ENCODE data around the gene NODAL. TPM values are rescaled to one million over a fixed set of nuclear protein-coding genes. Genes with fewer than 3 reads are reported as not detected.

The NODAL gene
- total and polyA plus RNA-seq, 2 of the 4 experiments (the other 2 are of a cell fraction) = not detected

DNA sequence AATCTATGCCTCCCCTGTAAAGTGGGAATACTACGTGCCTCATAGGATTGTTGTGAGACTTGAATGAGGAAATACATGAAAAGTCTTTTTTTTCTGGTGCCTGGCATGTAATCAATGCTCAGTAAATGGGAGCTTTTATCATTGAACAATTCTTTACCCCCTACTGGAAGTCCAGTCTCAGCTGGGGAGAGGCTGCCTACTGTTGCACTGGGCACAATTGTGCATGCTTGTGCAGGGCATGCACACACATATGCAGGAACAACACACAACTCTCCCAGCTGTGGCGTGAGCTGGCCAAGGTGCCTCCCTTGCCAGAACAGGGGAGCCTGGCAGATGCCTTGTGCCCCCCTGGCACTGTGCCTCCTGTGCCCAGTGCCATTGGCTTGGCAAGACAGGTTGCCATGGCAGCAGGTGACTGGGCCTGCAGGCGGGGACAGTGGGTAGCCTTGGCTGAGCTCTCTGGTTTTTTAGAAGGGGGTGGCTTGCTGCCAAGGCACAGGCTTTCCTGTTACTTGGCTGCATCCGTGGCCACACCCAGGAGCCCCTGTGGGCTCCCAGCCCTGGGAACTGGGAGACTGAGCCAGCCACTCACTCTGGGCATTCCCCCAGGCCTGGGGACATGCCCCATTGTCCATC, 21.0 kb upstream of the NODAL start:
- no peak overlapping the region for H2AFZ ChIP-seq (replicated peaks; ENCODE audit: low read length, poor library complexity)
- in situ Hi-C loops (cut with MboI; ENCODE audit: low sequenced_read_pairs) = loop anchor here (5.0 kb wide), 2 partner anchors 75 to 300 kb away; no protein-coding TSS in a partner anchor
- WGBS, 2 experiments (ENCODE audit: extremely low coverage in 2 of 2, insufficient read length in 1 of 2) = no CpG with 5 or more reads among the region's 4 CpGs
- no peak overlapping the region for H3K14ac ChIP-seq (replicated peaks; ENCODE audit: low read depth, low read length)
- H3K4me3 ChIP-seq (ENCODE audit: insufficient read depth, low read depth, low read length) = no peak overlapping the region
- peaks cover 2% of the 10 kb centered on the region; the same call in 1 of the 2 replicates for H3K4me1 ChIP-seq (ENCODE audit: control insufficient read depth, insufficient read depth, low read length)
- no peak overlapping the region for H2BK120ac ChIP-seq (ENCODE audit: low read depth, low read length)
- CTCF ChIA-PET = interaction anchor here (1.0 kb wide), 1 partner anchor 90 kb away, joined by 3 read pairs; no protein-coding TSS in a partner anchor
- H4K8ac ChIP-seq (ENCODE audit: low read depth in 2 of 2, low read length in 2 of 2) = no peak overlapping the region
- H3K23ac ChIP-seq (ENCODE audit: low read depth, low read length) = no peak overlapping the region
- no peaks in the 10 kb centered on the region for H4K20me1 ChIP-seq (ENCODE audit: insufficient read depth, low read length)
- H3K18ac ChIP-seq (ENCODE audit: low read depth, low read length) = no peak overlapping the region
- DNase-seq (no peak), ATAC-seq (ENCODE audit: low read depth) (no peak)
- no peak overlapping the region for H2AK9ac ChIP-seq (replicated peaks; ENCODE audit: low read depth, low read length, poor library complexity)
- H3K4me2 ChIP-seq (ENCODE audit: low read depth, low read length) = no peak overlapping the region
- POLR2A ChIA-PET (ENCODE audit: unreplicated experiment) = no interaction called here
- H4K5ac ChIP-seq (ENCODE audit: low read depth, low read length) = no peak overlapping the region
- no peak overlapping the region for H3K9ac ChIP-seq (ENCODE audit: low read depth, low read length)
- H3K27me3 ChIP-seq (ENCODE audit: control insufficient read depth, insufficient read depth, low read length) = peaks cover 29% of the 10 kb centered on the region
- no peak overlapping the region for H3K27ac ChIP-seq (ENCODE audit: insufficient read depth, low read length)
- H2BK20ac ChIP-seq (ENCODE audit: low read depth, low read length) = no peak overlapping the region
- no peaks in the 10 kb centered on the region for H3K36me3 ChIP-seq (ENCODE audit: control insufficient read depth, insufficient read depth, low read length)
- intact Hi-C loops (cut with micrococcal nuclease) = loop anchor here (5.0 kb wide), 1 partner anchor 420 kb away; no protein-coding TSS in a partner anchor
- no TSS peak for BruUV-seq (replicated peaks)
- no peak overlapping the region for H3K56ac ChIP-seq (ENCODE audit: extremely low read depth, insufficient read depth, low read length)
- H4K91ac ChIP-seq (ENCODE audit: insufficient read depth, low read depth, low read length) = no peak overlapping the region
- H2BK5ac ChIP-seq (ENCODE audit: low read depth, low read length, poor library complexity, severe bottlenecking) = no peak overlapping the region
- TF ChIP-seq RCOR1 (IDR thresholded peaks at IDR 0.05; ENCODE audit: insufficient replicate concordance, low read length) (no peak), RFX5 (IDR thresholded peaks at IDR 0.05; ENCODE audit: low read depth, low read length) (no peak), CEBPB (IDR thresholded peaks at IDR 0.05; ENCODE audit: low read depth, low read length) (no peak), MAFK (IDR thresholded peaks at IDR 0.05; ENCODE audit: low read depth, low read length) (no peak), MXI1 (IDR thresholded peaks at IDR 0.05; ENCODE audit: borderline replicate concordance, low read depth, low read length) (no peak), BHLHE40 (IDR thresholded peaks at IDR 0.05; ENCODE audit: low read depth, low read length) (no peak), FOS (IDR thresholded peaks at IDR 0.05; ENCODE audit: low read depth, low read length) (no peak), NFE2L2 (IDR thresholded peaks at IDR 0.05; ENCODE audit: low read depth, low read length) (no peak), CHD1 (IDR thresholded peaks at IDR 0.05; ENCODE audit: low read depth, low read length) (no peak), POLR2A (IDR thresholded peaks at IDR 0.05; ENCODE audit: low read depth, low read length) (no peak), SMC3 (IDR thresholded peaks at IDR 0.05; ENCODE audit: low read depth, low read length) (no peak), MAZ (IDR thresholded peaks at IDR 0.05; ENCODE audit: borderline replicate concordance, low read depth, low read length) (no peak), CTCF (conservative IDR thresholded peaks at IDR 0.05; ENCODE audit: low read depth, low read length) (no peak)
- TF ChIP-seq, protein P1, sequence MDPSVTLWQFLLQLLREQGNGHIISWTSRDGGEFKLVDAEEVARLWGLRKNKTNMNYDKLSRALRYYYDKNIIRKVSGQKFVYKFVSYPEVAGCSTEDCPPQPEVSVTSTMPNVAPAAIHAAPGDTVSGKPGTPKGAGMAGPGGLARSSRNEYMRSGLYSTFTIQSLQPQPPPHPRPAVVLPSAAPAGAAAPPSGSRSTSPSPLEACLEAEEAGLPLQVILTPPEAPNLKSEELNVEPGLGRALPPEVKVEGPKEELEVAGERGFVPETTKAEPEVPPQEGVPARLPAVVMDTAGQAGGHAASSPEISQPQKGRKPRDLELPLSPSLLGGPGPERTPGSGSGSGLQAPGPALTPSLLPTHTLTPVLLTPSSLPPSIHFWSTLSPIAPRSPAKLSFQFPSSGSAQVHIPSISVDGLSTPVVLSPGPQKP (IDR thresholded peaks at IDR 0.05; ENCODE audit: borderline replicate concordance, low read depth, low read length) = no peak
- TF ChIP-seq, protein P2, sequence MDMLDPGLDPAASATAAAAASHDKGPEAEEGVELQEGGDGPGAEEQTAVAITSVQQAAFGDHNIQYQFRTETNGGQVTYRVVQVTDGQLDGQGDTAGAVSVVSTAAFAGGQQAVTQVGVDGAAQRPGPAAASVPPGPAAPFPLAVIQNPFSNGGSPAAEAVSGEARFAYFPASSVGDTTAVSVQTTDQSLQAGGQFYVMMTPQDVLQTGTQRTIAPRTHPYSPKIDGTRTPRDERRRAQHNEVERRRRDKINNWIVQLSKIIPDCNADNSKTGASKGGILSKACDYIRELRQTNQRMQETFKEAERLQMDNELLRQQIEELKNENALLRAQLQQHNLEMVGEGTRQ (IDR thresholded peaks at IDR 0.05; ENCODE audit: low read depth, low read length) = no peak
- H3K9me3 ChIP-seq (ENCODE audit: control insufficient read depth, insufficient read depth, low read length) = no peaks in the 10 kb centered on the region
- H3K79me1 ChIP-seq (ENCODE audit: low read depth in 1 of 2, low read length in 2 of 2) = no peaks in the 10 kb centered on the region
- no peak overlapping the region for H2AK5ac ChIP-seq (ENCODE audit: low read depth, low read length)
- dilution Hi-C loops (cut with HindIII; ENCODE audit: low sequenced_read_pairs, unreplicated experiment) = no loop called here
- H3K4ac ChIP-seq (ENCODE audit: low read depth, low read length) = no peak overlapping the region
- H3K9me1 ChIP-seq (ENCODE audit: insufficient read depth, low read length) = no peaks in the 10 kb centered on the region
- no peak overlapping the region for H2BK15ac ChIP-seq (ENCODE audit: low read depth, low read length)

Data from IMR-90 (cell line).